ENCODE measurements around the gene AEN. TPM values are rescaled to one million over a fixed set of nuclear protein-coding genes. Genes with fewer than 3 reads are reported as not detected.
"Not testable (repeated sequence)": the region's sequence is repeated elsewhere in the genome, so short reads cannot be mapped to it uniquely, and the experiment has no call there.

The AEN gene
- total RNA-seq, 1 experiment from 2014 or later: 48.4 TPM

GRCh38 chr15:88637841-88638625 is 16.9 kb downstream of the AEN start:
- no peaks in the 10 kb centered on the region for H3K9me3 ChIP-seq
- peak overlapping the region; percentile 48 for H3K4me3 ChIP-seq
- H3K36me3 ChIP-seq: peaks cover 18% of the 10 kb centered on the region
- H3K27me3 ChIP-seq: no peaks in the 10 kb centered on the region
- DNase-seq: no peak

- no peaks in the 10 kb centered on the region for H3K9me3 ChIP-seq
- H3K27me3 ChIP-seq: no peaks in the 10 kb centered on the region
- peak within 1 kb of the TSS; percentile 48 for H3K4me3 ChIP-seq
- peak; percentile 97 for DNase-seq
- peaks cover 18% of the 10 kb centered on the region for H3K36me3 ChIP-seq
These were observed 17.7 kb downstream of the AEN start, which contains the start of gene ISG20 for GRCh38 chr15:88638626-88639372. ISG20 (plus strand) TSS chr15:88639016; CDS start chr15:88639367, 351 bp downstream.

- Histone ChIP-seq H3K4me3 (no peak overlapping the region), H3K36me3 (no peaks in the 10 kb centered on the region; the same call in 1 of the 2 replicates), H3K9me3 (no peaks in the 10 kb centered on the region), H3K27me3 (no peaks in the 10 kb centered on the region)
- DNase-seq: no peak
These were observed 20.9 kb downstream of the AEN start for GRCh38 chr15:88641959-88642452.

- not testable (repeated sequence) for DNase-seq, H3K4me3 ChIP-seq, H3K36me3 ChIP-seq, H3K9me3 ChIP-seq, H3K27me3 ChIP-seq
These were observed 21.4 kb downstream of the AEN start for GRCh38 chr15:88642514-88642913.

GRCh38 chr15:88644741-88645140 is 23.6 kb downstream of the AEN start:
- no peak overlapping the region for H3K4me3 ChIP-seq
- H3K36me3 ChIP-seq: no peaks in the 10 kb centered on the region
- no peak for DNase-seq
- no peaks in the 10 kb centered on the region for H3K9me3 ChIP-seq
- no peaks in the 10 kb centered on the region for H3K27me3 ChIP-seq

- Histone ChIP-seq H3K9me3 (no peaks in the 10 kb centered on the region), H3K4me3 (no peak overlapping the region), H3K27me3 (no peaks in the 10 kb centered on the region), H3K36me3 (no peaks in the 10 kb centered on the region)
- no peak for DNase-seq
These were observed 24.3 kb downstream of the AEN start for GRCh38 chr15:88645171-88646087.

- no peak overlapping the region for H3K4me3 ChIP-seq
- no peaks in the 10 kb centered on the region for H3K36me3 ChIP-seq
- no peaks in the 10 kb centered on the region for H3K27me3 ChIP-seq
- DNase-seq: no peak
- no peaks in the 10 kb centered on the region for H3K9me3 ChIP-seq
These were observed 24.9 kb downstream of the AEN start for GRCh38 chr15:88646088-88646405.

GRCh38 chr15:88646951-88647350 is 25.8 kb downstream of the AEN start:
- no peaks in the 10 kb centered on the region for H3K9me3 ChIP-seq
- DNase-seq: no peak

GRCh38 chr15:88647351-88648105 is 26.4 kb downstream of the AEN start:
- no peak overlapping the region for H3K4me3 ChIP-seq
- no peaks in the 10 kb centered on the region for H3K27me3 ChIP-seq
- DNase-seq: no peak
- H3K9me3 ChIP-seq: no peaks in the 10 kb centered on the region
- no peaks in the 10 kb centered on the region for H3K36me3 ChIP-seq

More at GRCh38 chr15:88646951-88647350, 25.8 kb downstream of the AEN start:
- H3K4me3 ChIP-seq: no peak overlapping the region
- no peaks in the 10 kb centered on the region for H3K36me3 ChIP-seq
- H3K27me3 ChIP-seq: no peaks in the 10 kb centered on the region

GRCh38 chr15:88648357-88649214 is 27.4 kb downstream of the AEN start:
- no peak for DNase-seq

GRCh38 chr15:88649286-88649733 is 28.2 kb downstream of the AEN start:
- Histone ChIP-seq H3K9me3 (no peaks in the 10 kb centered on the region), H3K27me3 (no peaks in the 10 kb centered on the region), H3K4me3 (no peak overlapping the region), H3K36me3 (no peaks in the 10 kb centered on the region)
- DNase-seq: peak; percentile 85

More at GRCh38 chr15:88648357-88649214, 27.4 kb downstream of the AEN start:
- Histone ChIP-seq H3K27me3 (no peaks in the 10 kb centered on the region), H3K4me3 (no peak overlapping the region), H3K9me3 (no peaks in the 10 kb centered on the region), H3K36me3 (no peaks in the 10 kb centered on the region)

- no peak for DNase-seq
- Histone ChIP-seq H3K9me3 (no peaks in the 10 kb centered on the region), H3K4me3 (no peak overlapping the region), H3K27me3 (no peaks in the 10 kb centered on the region), H3K36me3 (no peaks in the 10 kb centered on the region)
These were observed 28.8 kb downstream of the AEN start for GRCh38 chr15:88649753-88650551.

GRCh38 chr15:88650556-88650955 is 29.4 kb downstream of the AEN start:
- Histone ChIP-seq H3K4me3 (no peak overlapping the region), H3K36me3 (no peaks in the 10 kb centered on the region), H3K9me3 (no peaks in the 10 kb centered on the region), H3K27me3 (no peaks in the 10 kb centered on the region)
- no peak for DNase-seq

- H3K27me3 ChIP-seq: no peaks in the 10 kb centered on the region
- H3K4me3 ChIP-seq: no peak overlapping the region
- no peak for DNase-seq
- H3K9me3 ChIP-seq: no peaks in the 10 kb centered on the region
- no peaks in the 10 kb centered on the region for H3K36me3 ChIP-seq
These were observed 30.1 kb downstream of the AEN start for GRCh38 chr15:88651136-88651732.
